GM18520 (cell line): ENCODE measurements around the gene RTN4R.
"Not testable (repeated sequence)": the region's sequence is repeated elsewhere in the genome, so short reads cannot be mapped to it uniquely, and the experiment has no call there.

Source experiments
- ATAC-seq: cut with Tn5 transposase; IDR thresholded peaks from one replicate; pipeline ENCODE4 v1.9.1; 2021; ENCODE audit not compliant: unreplicated experiment

Gene RTN4R

GRCh38 chr22:20272700-20273099 lies 4.6 kb upstream of the RTN4R start:
- no peak for ATAC-seq

DNA sequence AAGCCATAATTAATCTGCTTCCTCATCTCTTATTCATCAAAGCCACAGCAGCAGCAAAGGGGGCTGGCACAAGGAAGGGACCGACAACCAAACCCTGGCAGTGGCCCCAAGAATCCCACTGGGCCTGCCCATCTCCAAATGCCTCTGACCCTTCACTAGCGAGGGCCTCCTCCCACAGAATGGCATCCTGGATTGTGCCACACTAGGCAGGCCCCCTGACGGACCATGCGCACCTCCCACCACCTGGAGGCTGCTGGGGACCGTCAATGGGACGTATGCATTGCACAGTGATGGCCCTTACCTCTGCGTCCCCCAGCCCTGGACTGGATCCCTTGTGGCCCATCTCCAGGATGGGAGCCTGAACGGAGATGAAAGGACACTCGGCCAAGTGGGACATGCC lies 4.1 kb upstream of the RTN4R start:
- ATAC-seq = no peak

- ATAC-seq = no peak
Measured at GRCh38 chr22:20271114-20271994, 3.2 kb upstream of the RTN4R start.

DNA sequence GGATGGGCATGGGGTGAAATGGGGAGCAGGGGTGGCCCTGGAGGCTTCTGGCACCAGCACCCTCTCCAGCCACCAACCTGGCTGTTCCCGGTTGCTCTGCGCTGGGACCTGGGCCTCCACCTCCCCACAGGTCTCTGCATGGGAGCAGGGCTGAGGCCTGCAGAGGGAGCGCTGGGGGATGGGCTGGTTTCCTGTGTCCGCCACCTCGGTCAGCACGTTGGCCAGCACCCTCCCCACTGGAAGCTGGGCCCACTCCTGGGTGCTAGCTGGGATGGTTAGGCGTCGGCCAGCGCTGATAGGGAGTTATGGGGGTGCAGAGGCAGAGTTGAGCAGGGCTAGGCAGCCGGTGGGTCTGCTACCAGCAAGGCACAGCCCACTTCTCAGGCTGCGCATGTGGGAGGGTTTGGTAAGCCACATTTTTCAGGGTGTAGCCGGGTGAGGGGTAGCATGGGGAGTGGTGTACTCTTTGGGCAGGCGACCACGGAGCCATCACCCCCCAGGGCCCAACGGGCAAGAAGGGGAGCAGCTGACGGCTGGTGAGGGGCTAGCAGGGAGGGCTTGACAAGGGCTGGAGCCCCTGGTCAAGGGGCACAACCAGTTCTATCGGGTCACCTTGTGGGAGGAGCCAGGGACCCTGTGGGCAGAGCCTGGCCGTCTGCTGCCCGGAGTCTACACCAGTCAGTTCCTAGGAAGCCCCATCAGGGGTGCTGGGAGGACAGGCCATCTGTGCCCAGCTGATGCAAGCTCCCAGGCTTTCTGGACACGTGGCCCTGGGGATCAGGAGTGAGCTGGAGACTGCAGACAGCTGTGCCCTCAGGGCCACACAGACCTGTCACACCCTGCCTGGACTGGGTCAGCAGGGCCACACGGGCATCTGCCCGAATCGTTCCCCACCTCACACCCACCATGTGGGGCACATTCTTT lies 2.3 kb upstream of the RTN4R start:
- ATAC-seq = not testable (repeated sequence)

DNA sequence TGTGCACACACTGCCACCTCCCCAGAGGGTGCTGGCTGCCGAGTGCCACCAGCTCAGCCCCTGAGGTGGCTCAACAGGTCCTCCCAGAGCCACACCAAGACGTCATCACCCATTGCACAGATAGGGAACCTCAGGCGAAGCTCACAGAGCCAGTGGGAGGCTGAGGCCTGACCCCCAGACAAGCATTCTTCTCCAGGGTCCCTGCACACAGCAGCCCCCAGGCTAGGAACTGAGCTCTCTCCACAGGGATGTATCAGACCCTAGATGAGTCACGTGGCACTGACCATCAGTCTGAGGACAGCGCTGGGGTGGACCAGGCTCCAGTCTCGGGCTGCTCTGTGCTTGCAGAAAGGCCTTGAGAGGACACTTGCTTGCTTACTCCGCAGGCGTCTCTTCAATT lies 1.6 kb upstream of the RTN4R start:
- not testable (repeated sequence) for ATAC-seq

DNA sequence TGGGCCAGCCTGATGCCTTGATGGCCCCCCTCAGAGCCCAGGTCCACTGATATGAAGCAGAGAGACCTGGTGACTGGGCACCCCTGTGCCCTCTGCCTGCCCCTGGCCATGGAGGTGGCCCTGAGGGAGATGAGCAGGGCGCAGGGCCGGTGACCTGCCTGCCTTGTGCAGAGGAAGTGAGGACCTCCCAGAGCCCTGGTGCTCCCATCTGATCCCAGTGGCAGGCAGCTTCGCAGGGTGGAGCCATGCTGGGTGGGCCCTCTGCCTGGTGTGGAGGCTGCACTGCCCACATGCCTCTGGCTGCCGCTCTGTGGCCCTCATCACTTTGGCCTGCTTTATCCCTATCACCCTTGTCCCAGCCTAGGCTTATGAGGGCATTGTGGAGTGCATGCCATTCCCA lies 1.1 kb upstream of the RTN4R start:
- not testable (repeated sequence) for ATAC-seq

- no peak for ATAC-seq
Measured at GRCh38 chr22:20267441-20268278, 458 bp downstream of the RTN4R start.

DNA sequence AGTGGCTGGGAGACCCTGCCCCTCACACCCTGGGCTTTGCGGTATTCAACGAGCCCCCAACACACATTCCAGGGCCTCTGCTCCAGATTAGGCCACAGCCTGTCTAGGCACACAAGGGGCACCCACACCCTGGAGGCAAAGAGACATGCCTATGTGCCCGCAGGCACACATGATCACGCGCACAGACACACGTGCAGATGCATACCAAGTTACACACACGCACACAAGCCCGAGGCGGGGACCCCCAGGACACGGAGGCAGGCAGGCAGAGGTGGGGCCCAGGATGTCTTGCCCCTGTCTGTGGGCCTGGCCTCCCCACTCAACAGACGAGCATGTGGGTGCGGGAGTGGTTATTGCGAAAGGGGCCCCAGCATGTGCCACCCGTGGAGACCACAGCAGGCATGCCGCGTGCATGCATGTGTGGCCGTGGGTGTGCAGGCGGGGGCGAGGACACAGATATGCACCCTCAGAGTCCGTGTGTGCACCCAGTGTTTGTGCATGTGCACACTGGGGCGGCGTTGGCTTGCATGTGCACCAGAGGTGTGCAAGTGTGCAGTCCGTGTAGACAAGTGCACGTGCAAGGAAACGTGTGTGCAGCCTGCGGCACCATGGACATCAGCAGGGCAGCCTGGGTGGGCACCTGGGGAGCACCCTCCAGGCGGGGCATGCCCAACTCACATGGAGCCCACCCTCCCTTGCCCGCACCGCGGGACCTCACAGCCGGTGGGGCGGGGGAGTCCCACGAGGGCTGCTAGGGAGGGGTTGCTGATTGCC lies 1.3 kb downstream of the RTN4R start:
- ATAC-seq = not testable (repeated sequence)

DNA sequence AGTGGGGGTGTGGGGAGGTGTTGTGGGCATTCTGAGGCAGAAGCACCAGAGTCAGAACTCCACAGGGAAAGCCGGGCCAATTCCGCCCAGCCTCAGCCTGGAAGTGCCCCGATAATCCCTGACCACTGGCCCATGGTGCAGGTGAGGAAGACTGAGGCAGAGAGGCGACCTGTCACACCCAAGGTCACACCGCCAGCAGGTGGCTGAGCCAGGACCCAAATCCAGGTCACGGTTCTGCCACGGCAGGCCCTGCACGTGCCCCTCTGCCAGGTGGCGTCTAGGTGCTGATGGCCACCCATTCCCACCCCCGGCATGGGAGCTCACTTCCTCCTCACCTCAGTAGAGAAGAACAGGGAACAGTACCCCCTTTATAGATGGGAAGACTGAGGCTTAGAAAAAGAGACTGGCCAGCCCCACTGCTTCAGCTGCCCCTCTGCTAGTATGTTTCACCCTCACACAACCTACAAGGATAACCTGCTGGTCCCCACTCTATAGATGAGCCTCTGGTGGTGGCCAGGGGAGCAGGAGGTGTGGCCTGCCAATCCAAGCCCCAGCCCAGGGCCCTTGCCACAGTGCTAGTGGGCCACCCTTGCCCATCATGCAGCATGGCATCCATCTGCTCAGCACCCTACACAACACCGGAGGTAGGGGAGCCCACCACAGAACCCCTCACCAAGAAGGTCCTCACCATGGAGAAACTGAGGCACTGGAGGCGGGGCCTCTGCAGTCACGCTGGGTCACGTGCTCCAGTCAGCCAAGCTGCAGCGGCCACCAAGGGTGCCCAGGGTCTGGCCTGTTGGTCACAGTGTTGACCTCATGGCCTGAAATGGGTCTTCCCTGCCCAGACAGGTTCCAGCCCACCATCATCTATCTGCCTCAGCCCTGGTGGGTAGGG lies 2.1 kb downstream of the RTN4R start:
- ATAC-seq = not testable (repeated sequence)

DNA sequence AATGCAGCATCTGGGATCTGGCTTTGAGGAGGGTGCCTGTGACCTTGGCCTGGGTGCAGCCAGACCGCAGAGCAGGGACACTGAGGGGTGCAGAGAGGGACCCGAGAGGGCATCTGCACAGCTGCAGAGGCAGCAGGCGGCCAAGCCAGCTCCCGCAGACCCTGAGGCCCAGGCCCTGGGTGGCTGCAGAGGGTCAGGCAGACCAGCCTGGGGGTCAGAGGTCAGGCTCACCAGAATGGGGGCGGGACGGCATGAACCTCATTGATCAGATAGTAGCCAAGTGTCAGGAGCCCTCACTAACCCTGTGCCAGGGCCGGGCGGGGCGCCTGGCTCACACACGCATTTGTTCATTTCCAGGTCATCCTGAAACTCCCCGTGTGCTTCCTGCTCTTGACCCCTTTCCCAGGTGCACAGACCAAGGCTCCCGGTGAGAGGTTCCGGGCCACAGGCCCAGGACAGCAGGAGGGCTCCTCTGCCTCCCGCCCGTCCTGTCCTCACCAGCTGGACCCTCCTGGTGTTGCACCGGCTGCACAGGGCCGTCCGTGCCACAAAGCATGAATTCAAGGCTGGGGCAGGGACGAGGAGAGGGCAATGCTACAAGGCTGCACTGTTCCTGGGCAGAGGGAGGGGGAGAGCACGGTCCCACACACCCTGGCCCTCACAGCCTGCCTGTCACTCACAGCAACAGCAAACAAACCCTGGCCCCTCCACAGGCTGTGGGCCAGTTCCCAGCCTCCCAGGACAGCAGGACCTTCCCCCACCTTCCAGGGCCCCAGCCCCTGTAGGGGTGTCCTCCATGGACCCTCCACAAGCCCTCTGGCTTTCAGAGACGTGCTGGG lies 3.3 kb downstream of the RTN4R start:
- ATAC-seq = no peak

GRCh38 chr22:20263404-20264281 lies 4.5 kb downstream of the RTN4R start:
- ATAC-seq = not testable (repeated sequence)

DNA sequence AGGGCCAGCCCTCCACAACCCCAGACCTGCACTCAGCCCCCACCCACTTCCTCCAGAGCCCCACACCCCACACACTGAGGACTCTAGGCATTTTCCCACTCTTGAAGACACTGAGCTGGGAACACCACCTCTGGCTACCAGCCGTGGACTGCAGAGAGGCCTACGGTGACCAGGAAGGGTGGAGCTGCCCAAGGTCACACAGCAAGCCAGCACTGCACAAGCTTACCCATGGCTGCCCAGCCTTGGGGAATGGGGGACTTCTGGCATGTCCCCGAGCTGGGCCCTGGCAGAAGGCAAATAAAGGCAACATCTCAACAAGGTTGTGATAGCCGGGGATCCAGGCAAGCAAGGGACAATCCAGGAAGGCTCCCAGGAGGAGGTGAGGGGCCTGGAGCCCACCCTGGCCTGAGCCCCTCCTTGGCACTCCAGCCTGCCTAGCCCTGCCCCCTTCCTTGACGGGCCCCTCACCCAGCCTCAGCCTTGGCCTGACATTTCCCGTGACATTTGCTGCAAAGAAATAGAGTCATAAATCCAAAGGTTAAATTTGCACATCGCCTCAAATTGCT lies 5.5 kb downstream of the RTN4R start:
- no peak for ATAC-seq

DNA sequence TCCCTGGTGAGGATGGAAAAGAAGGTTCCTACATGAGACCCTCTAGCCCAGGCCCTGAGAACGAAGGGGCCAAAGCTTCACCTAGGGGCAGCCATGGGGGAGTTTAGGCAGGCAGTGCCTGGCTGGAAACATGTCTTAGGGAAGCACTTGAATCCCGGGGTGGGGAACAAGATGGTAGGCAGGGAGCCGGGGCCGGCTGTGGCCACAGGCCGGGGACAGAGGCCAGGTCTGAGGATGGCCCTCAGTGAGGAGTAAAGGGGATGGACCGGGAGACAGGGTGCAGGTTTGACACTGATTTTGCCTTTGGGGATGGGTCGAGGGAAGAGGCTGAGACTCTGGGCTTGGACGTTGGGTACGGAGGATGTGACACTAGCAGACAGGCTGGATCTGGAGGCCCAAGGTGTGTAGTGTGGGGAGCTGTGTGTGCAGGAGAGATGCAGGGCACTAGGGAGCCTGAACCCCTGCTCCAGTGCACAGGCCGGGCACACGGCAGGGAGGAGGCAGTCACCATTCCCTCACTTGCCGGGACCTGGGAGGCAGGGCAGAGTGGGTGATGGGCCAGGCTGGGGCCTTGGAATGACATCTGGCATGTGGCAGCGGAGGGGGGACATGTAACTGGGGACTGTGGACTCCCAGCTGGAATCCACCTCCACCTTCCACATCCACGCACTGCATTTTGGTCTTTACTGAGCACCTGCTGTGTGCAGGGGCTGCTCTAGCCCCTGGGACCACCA lies 6.1 kb downstream of the RTN4R start:
- no peak for ATAC-seq

DNA sequence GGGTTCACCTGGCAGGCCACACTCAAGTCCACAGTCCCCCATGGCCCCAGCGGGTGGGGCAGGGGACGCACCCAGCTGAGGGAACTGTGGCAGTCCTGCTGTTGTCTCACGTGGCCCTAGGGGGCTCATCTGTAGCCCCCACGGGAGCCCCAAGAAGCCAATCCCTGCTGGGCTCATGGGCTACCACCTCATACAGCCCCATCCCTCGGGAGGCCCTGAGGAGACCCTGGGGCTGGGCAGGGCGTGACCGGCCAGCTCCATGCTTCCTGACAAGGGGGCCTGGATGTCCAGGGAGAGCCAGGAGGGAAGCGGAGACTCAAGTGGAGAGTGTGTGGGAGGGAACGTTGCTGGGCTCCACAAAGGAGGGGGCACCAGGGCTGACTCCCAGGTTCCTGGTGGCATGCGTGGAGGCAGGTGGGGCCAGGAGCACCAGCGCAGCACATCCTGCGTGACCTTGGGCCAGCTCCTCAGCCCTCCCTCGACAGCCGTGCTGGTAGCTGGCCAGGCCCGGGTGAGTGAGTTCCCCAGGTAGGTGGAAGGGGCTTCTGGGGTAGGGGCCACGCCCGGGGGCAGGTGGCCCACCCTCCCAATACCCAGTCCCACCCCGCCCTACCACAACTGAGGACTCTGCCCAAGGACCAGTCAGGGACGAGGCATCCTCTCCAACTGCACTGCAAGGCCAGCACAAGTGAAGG lies 7.9 kb downstream of the RTN4R start:
- ATAC-seq = no peak

GRCh38 chr22:20259327-20259688 lies 8.8 kb downstream of the RTN4R start:
- no peak for ATAC-seq
